Measurements from ENCODE around the gene SPSB2.

- TF ChIP-seq POLR2AphosphoS5 (IDR thresholded peaks at IDR 0.05) (no peak), POLR2A (IDR thresholded peaks at IDR 0.05) (no peak)
- TF ChIP-seq, protein P1, sequence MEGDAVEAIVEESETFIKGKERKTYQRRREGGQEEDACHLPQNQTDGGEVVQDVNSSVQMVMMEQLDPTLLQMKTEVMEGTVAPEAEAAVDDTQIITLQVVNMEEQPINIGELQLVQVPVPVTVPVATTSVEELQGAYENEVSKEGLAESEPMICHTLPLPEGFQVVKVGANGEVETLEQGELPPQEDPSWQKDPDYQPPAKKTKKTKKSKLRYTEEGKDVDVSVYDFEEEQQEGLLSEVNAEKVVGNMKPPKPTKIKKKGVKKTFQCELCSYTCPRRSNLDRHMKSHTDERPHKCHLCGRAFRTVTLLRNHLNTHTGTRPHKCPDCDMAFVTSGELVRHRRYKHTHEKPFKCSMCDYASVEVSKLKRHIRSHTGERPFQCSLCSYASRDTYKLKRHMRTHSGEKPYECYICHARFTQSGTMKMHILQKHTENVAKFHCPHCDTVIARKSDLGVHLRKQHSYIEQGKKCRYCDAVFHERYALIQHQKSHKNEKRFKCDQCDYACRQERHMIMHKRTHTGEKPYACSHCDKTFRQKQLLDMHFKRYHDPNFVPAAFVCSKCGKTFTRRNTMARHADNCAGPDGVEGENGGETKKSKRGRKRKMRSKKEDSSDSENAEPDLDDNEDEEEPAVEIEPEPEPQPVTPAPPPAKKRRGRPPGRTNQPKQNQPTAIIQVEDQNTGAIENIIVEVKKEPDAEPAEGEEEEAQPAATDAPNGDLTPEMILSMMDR (IDR thresholded peaks at IDR 0.05 in 8 of 11, conservative IDR thresholded peaks at IDR 0.05 in 3 of 11), result no peak
Observed at GRCh38 chr12:6917491-6918231, 44.6 kb upstream of the SPSB2 start.

All from spleen (tissue), 7 donors.